PC-3 (cell line): ENCODE results near the gene CEP63.

Experiments
- EZH2 ChIP-seq: fragments of 300-600 bp; sonication (generic); IDR thresholded peaks from one replicate; pipeline ENCODE4 v1.6.1; 2017; ENCODE audit warnings: antibody characterized with exemption, mild to moderate bottlenecking, low read length; ENCODE audit not compliant: unreplicated experiment
- EZH2phosphoT487 ChIP-seq: fragments of 300-600 bp; sonication (generic); IDR thresholded peaks from 2 replicates; pipeline ENCODE4 v1.6.1; 2018; ENCODE audit warnings: mild to moderate bottlenecking, antibody characterized with exemption, low read length, borderline replicate concordance
- TF ChIP-seq, protein P1 (sequence below): fragments of 300-600 bp; sonication (generic); conservative IDR thresholded peaks from 2 replicates; pipeline ENCODE4 v1.5.1; 2017; ENCODE audit warnings: antibody characterized with exemption, low read depth, mild to moderate bottlenecking, low read length

DNA sequence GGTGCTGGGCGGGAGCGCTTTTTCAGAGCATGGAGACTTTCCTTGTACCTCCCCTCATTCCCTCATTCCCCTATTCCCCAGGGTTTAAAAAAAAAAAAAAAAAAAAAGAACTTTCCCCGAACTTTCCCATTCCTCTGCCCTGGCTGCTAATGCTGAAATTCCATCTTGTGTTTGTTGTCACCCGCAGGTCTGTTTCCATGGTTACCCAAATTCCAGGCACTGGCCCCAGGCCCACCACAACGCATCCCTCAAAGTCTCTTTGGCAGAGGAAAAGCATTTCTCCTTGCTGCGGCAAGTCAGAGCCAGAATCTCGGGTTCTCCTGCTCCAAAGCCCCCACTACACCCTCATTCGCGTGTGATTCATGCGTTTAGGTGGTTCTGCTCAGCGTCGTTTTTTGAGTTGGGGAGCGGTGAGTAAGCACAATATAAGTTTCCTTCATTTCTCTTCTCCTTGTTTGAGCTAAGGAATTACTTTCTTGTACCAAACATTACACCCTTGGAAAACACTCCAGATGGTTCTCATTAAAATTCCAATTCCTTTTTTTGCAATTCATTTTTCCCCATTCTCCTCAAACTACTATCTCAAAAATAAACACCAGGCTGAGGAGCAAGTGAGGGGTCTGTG lies 21.7 kb upstream of the CEP63 start:
- TF ChIP-seq EZH2 = no peak
- TF ChIP-seq EZH2phosphoT487 = no peak
- TF ChIP-seq, protein P1, sequence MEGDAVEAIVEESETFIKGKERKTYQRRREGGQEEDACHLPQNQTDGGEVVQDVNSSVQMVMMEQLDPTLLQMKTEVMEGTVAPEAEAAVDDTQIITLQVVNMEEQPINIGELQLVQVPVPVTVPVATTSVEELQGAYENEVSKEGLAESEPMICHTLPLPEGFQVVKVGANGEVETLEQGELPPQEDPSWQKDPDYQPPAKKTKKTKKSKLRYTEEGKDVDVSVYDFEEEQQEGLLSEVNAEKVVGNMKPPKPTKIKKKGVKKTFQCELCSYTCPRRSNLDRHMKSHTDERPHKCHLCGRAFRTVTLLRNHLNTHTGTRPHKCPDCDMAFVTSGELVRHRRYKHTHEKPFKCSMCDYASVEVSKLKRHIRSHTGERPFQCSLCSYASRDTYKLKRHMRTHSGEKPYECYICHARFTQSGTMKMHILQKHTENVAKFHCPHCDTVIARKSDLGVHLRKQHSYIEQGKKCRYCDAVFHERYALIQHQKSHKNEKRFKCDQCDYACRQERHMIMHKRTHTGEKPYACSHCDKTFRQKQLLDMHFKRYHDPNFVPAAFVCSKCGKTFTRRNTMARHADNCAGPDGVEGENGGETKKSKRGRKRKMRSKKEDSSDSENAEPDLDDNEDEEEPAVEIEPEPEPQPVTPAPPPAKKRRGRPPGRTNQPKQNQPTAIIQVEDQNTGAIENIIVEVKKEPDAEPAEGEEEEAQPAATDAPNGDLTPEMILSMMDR = no peak
